ENCODE measurements around the gene RNF141. TPM values are rescaled to one million over a fixed set of nuclear protein-coding genes. Genes with fewer than 3 reads are reported as not detected.

Gene RNF141
- total RNA-seq, 1 donor from 2014 or later = 30.0 TPM

DNA sequence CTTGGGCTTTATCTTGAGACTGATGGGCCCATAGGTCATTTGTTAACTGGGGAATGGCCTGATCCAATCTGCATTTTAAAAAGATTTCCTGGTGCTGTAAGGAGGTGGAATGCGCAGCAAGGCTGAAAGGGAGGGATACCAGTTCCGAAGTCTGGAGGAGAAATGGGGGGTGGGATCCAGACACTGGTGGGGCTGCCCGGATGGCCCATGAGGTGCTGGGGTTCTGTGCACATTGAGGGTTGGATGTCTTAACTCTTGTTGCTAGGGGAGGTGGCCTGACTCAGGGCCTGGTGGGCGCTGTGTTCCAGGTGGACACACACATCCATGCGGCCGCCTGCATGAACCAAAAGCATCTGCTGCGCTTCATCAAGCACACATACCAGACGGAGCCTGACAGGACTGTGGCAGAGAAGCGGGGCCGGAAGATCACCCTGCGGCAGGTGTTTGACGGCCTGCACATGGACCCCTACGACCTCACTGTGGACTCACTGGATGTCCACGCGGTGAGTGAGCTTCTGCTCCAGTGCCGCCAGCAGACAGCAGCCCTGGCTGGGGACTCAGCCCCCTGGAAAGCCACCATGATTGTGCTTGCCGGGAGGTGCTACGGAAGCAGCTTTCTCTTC is 47.8 kb downstream of the RNF141 start:
- H3K4me3 Mint-ChIP-seq (ENCODE audit: unreplicated experiment) = no peak overlapping the region
- TF ChIP-seq, protein P1, sequence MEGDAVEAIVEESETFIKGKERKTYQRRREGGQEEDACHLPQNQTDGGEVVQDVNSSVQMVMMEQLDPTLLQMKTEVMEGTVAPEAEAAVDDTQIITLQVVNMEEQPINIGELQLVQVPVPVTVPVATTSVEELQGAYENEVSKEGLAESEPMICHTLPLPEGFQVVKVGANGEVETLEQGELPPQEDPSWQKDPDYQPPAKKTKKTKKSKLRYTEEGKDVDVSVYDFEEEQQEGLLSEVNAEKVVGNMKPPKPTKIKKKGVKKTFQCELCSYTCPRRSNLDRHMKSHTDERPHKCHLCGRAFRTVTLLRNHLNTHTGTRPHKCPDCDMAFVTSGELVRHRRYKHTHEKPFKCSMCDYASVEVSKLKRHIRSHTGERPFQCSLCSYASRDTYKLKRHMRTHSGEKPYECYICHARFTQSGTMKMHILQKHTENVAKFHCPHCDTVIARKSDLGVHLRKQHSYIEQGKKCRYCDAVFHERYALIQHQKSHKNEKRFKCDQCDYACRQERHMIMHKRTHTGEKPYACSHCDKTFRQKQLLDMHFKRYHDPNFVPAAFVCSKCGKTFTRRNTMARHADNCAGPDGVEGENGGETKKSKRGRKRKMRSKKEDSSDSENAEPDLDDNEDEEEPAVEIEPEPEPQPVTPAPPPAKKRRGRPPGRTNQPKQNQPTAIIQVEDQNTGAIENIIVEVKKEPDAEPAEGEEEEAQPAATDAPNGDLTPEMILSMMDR (IDR thresholded peaks at IDR 0.05) = no peak
- H3K36me3 Mint-ChIP-seq (ENCODE audit: unreplicated experiment) = peaks cover 8% of the 10 kb centered on the region
- H3K27me3 Mint-ChIP-seq (ENCODE audit: unreplicated experiment) = no peaks in the 10 kb centered on the region
- peaks cover 23% of the 10 kb centered on the region for H3K4me1 Mint-ChIP-seq (ENCODE audit: unreplicated experiment)
- peaks cover 4% of the 10 kb centered on the region for H3K9me3 Mint-ChIP-seq (ENCODE audit: unreplicated experiment)
- no peak overlapping the region for H3K27ac Mint-ChIP-seq (ENCODE audit: unreplicated experiment)
- DNase-seq (ENCODE audit: extremely low spot score, unreplicated experiment) = peak; percentile 73

DNA sequence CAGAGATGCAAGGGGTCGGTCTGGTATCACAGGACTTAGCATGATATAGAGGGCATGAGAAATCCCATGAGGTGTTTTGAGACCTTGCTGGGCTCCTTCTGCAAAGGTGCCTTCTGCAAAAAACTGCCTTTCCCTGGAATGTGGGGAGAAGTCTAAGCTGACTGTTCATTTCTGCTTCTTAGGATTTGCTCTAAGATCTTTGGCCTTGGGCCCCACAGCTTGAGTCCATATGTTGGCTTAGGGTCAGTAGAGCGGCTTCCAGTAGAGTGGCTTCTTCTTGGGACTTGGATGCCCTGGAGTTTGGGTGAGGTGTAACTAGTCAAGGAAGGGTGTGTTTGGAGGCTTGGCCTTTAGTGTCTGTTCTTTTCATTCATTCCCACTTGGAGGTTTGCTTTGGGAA is 48.9 kb downstream of the RNF141 start:
- peaks cover 8% of the 10 kb centered on the region for H3K36me3 Mint-ChIP-seq (ENCODE audit: unreplicated experiment)
- H3K27ac Mint-ChIP-seq (ENCODE audit: unreplicated experiment) = no peak overlapping the region
- DNase-seq (ENCODE audit: extremely low spot score, unreplicated experiment) = no peak
- no peaks in the 10 kb centered on the region for H3K27me3 Mint-ChIP-seq (ENCODE audit: unreplicated experiment)
- H3K4me1 Mint-ChIP-seq (ENCODE audit: unreplicated experiment) = peaks cover 27% of the 10 kb centered on the region
- TF ChIP-seq, protein P1 (IDR thresholded peaks at IDR 0.05) = no peak
- H3K4me3 Mint-ChIP-seq (ENCODE audit: unreplicated experiment) = no peak overlapping the region
- H3K9me3 Mint-ChIP-seq (ENCODE audit: unreplicated experiment) = peaks cover 4% of the 10 kb centered on the region

DNA sequence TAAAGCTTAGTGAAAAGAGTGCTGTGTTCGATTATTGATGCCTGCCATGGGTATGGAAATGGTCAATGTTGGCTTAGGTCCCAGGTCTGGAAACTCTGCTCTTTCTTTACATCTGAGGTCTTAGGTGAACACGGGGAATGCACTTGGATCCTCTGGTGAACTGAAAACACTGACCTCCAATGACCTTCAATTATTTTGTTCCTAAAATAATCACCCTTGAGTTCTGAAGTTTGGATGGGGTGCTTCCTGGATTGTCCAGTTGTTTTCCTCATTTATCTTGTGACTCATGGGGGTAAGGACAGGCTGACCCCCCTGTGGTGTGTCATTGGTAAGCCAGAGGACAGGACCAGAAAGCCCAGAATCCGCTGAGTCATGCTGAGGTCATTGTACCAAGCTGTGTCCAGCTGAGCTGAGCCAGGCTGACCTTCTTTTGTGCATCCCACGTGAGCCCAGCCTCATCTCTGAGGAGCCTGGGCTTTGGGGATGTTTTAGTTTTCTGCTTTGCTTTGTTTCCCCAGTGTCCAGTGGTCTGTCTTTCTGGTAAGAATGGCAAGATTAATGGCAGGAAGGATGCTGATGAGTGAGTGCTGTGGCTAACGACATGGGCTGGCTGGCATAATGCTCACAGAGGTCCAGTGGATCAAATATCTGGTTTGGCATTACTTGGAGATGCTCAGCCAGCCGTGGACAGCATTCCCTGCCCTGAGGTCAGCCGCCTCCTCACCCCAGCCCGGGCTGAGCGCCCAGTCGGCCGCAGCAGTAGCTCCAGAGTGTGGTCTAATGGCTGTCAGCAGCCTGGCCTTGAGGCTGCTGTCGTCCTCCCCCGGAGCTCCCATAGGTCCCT is 50.4 kb downstream of the RNF141 start:
- Mint-ChIP-seq H3K36me3 (ENCODE audit: unreplicated experiment) (peaks cover 8% of the 10 kb centered on the region), H3K9me3 (ENCODE audit: unreplicated experiment) (peaks cover 4% of the 10 kb centered on the region), H3K4me1 (ENCODE audit: unreplicated experiment) (peaks cover 27% of the 10 kb centered on the region), H3K27me3 (ENCODE audit: unreplicated experiment) (no peaks in the 10 kb centered on the region), H3K4me3 (ENCODE audit: unreplicated experiment) (no peak overlapping the region), H3K27ac (ENCODE audit: unreplicated experiment) (peak overlapping the region; percentile 87)
- TF ChIP-seq, protein P1 (IDR thresholded peaks at IDR 0.05) = no peak
- peak; percentile 86 for DNase-seq (ENCODE audit: extremely low spot score, unreplicated experiment)

DNA sequence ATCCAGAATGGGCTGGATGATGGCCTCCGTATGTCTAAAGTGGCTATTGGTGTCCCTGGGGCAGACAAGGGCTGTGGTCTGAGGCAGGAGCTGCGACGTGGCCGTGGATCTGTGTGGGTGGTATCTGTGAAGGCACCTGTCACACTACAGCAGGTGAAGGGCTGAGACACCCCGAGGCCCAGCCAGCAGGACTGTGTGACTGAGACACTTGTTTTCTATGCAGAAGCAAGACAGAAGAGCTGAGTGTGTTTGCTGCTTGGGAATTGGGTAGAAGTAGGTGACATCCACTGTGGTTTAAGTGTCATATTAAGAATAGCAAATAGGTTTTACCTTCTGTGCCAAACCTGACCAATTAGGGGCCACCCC is 51.0 kb downstream of the RNF141 start:
- TF ChIP-seq, protein P1 (IDR thresholded peaks at IDR 0.05) = no peak
- Mint-ChIP-seq H3K9me3 (ENCODE audit: unreplicated experiment) (peaks cover 4% of the 10 kb centered on the region), H3K36me3 (ENCODE audit: unreplicated experiment) (peaks cover 8% of the 10 kb centered on the region), H3K4me1 (ENCODE audit: unreplicated experiment) (peaks cover 27% of the 10 kb centered on the region), H3K27me3 (ENCODE audit: unreplicated experiment) (no peaks in the 10 kb centered on the region), H3K27ac (ENCODE audit: unreplicated experiment) (peak overlapping the region; percentile 87), H3K4me3 (ENCODE audit: unreplicated experiment) (no peak overlapping the region)
- peak; percentile 70 for DNase-seq (ENCODE audit: extremely low spot score, unreplicated experiment)
